Measurements from ENCODE around the gene FXYD5.

Gene FXYD5

GRCh38 chr19:35181387-35181786, 26.9 kb downstream of the FXYD5 start:
- H3K36me3 ChIP-seq (ENCODE audit: insufficient read depth, low read length): no peaks in the 10 kb centered on the region
- H3K9me3 ChIP-seq (ENCODE audit: insufficient read depth, low read depth, low read length): peaks cover 3% of the 10 kb centered on the region; the same call in 1 of the 2 replicates
- H3K4me3 ChIP-seq (ENCODE audit: low read length, poor library complexity, severe bottlenecking): no peak overlapping the region
- H3K4me2 ChIP-seq (ENCODE audit: low read depth, low read length, poor library complexity, severe bottlenecking): no peak overlapping the region
- no peaks in the 10 kb centered on the region for H3K79me2 ChIP-seq (ENCODE audit: insufficient read depth, low read length)
- no peaks in the 10 kb centered on the region for H3K9me2 ChIP-seq (replicated peaks; ENCODE audit: low read depth, low read length)
- TF ChIP-seq EZH2phosphoT487 (IDR thresholded peaks at IDR 0.05; ENCODE audit: borderline replicate concordance) (no peak), CTCF (conservative IDR thresholded peaks at IDR 0.05; ENCODE audit: low read length) (no peak)
- H3K27me3 ChIP-seq (ENCODE audit: insufficient read depth, low read length, poor library complexity, severe bottlenecking): no peaks in the 10 kb centered on the region
- no peak overlapping the region for H3K9ac ChIP-seq (ENCODE audit: low read depth, low read length, poor library complexity, severe bottlenecking)
- no peaks in the 10 kb centered on the region for H4K20me1 ChIP-seq (ENCODE audit: insufficient read depth, low read length, poor library complexity, severe bottlenecking)
- H2AFZ ChIP-seq (ENCODE audit: low read length): no peak overlapping the region
- peaks cover 3% of the 10 kb centered on the region for H3K4me1 ChIP-seq (ENCODE audit: insufficient read depth, low read length, poor library complexity, severe bottlenecking)
- H3F3A ChIP-seq (ENCODE audit: low read depth): no peaks in the 10 kb centered on the region

DNA sequence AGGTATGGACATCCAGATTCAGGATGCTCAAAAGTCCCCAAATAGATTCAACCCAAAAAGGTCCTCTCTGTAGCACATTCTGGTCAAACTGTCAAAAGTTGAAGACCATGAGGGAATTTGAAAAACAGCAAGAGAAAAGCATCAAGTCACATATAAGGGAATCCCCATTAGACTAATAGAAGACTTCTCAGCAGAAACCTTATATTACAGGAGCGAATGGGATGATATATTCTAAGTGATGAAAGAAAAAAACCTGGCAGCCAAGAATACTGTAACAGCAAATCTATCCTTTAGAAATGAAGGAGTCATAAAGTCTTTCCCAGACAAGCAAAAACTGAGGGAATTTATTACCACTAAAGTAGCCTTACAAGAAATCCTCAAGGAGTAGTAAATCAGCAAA, 29.7 kb downstream of the FXYD5 start:
- no peaks in the 10 kb centered on the region for H3F3A ChIP-seq (ENCODE audit: low read depth)
- H3K79me2 ChIP-seq (ENCODE audit: insufficient read depth, low read length): no peaks in the 10 kb centered on the region
- H3K4me3 ChIP-seq (ENCODE audit: low read length, poor library complexity, severe bottlenecking): no peak overlapping the region
- H4K20me1 ChIP-seq (ENCODE audit: insufficient read depth, low read length, poor library complexity, severe bottlenecking): no peaks in the 10 kb centered on the region
- no peak overlapping the region for H3K9ac ChIP-seq (ENCODE audit: low read depth, low read length, poor library complexity, severe bottlenecking)
- H3K36me3 ChIP-seq (ENCODE audit: insufficient read depth, low read length): no peaks in the 10 kb centered on the region
- no peaks in the 10 kb centered on the region for H3K27me3 ChIP-seq (ENCODE audit: insufficient read depth, low read length, poor library complexity, severe bottlenecking)
- H3K9me3 ChIP-seq (ENCODE audit: insufficient read depth, low read depth, low read length): no peaks in the 10 kb centered on the region
- H3K9me2 ChIP-seq (replicated peaks; ENCODE audit: low read depth, low read length): no peaks in the 10 kb centered on the region
- no peak for TF ChIP-seq CTCF (conservative IDR thresholded peaks at IDR 0.05; ENCODE audit: low read length)
- TF ChIP-seq EZH2phosphoT487 (IDR thresholded peaks at IDR 0.05; ENCODE audit: borderline replicate concordance): no peak
- no peak overlapping the region for H2AFZ ChIP-seq (ENCODE audit: low read length)
- H3K4me1 ChIP-seq (ENCODE audit: insufficient read depth, low read length, poor library complexity, severe bottlenecking): peaks cover 3% of the 10 kb centered on the region
- no peak overlapping the region for H3K4me2 ChIP-seq (ENCODE audit: low read depth, low read length, poor library complexity, severe bottlenecking)

GRCh38 chr19:35184884-35185283, 30.3 kb downstream of the FXYD5 start:
- no peaks in the 10 kb centered on the region for H3K27me3 ChIP-seq (ENCODE audit: insufficient read depth, low read length, poor library complexity, severe bottlenecking)
- H3K79me2 ChIP-seq (ENCODE audit: insufficient read depth, low read length): no peaks in the 10 kb centered on the region

More at GRCh38 chr19:35184884-35185283, 30.3 kb downstream of the FXYD5 start:
- no peaks in the 10 kb centered on the region for H3K36me3 ChIP-seq (ENCODE audit: insufficient read depth, low read length)
- H3K4me2 ChIP-seq (ENCODE audit: low read depth, low read length, poor library complexity, severe bottlenecking): no peak overlapping the region
- no peak overlapping the region for H3K4me3 ChIP-seq (ENCODE audit: low read length, poor library complexity, severe bottlenecking)
- H4K20me1 ChIP-seq (ENCODE audit: insufficient read depth, low read length, poor library complexity, severe bottlenecking): no peaks in the 10 kb centered on the region
- TF ChIP-seq EZH2phosphoT487 (IDR thresholded peaks at IDR 0.05; ENCODE audit: borderline replicate concordance): no peak
- no peak for TF ChIP-seq CTCF (conservative IDR thresholded peaks at IDR 0.05; ENCODE audit: low read length)
- no peaks in the 10 kb centered on the region for H3K9me3 ChIP-seq (ENCODE audit: insufficient read depth, low read depth, low read length)
- H3K9ac ChIP-seq (ENCODE audit: low read depth, low read length, poor library complexity, severe bottlenecking): no peak overlapping the region
- H3K4me1 ChIP-seq (ENCODE audit: insufficient read depth, low read length, poor library complexity, severe bottlenecking): peaks cover under 1% of the 10 kb centered on the region
- no peaks in the 10 kb centered on the region for H3F3A ChIP-seq (ENCODE audit: low read depth)
- no peaks in the 10 kb centered on the region for H3K9me2 ChIP-seq (replicated peaks; ENCODE audit: low read depth, low read length)
- no peak overlapping the region for H2AFZ ChIP-seq (ENCODE audit: low read length)

Data from Loucy (cell line).